Activated naive CD8-positive, alpha-beta T cell treated with anti-CD3 and anti-CD28 coated beads for 36 hours (primary cell): Measurements from ENCODE around the gene COMMD2. TPM values are rescaled to one million over a fixed set of nuclear protein-coding genes. Genes with fewer than 3 reads are reported as not detected.

Experiments
- DNase-seq: peaks from one replicate; pipeline ENCODE4 v3.0.0; 2021
- H3K27ac Mint-ChIP-seq: one replicate; pipeline ENCODE4 v1.8.0; 2022; ENCODE audit warnings: mild to moderate bottlenecking, moderate library complexity, mixed read lengths
- H3K27me3 Mint-ChIP-seq: one replicate; pipeline ENCODE4 v1.8.0; 2022; ENCODE audit warnings: mild to moderate bottlenecking, mixed read lengths
- H3K36me3 Mint-ChIP-seq: one replicate; pipeline ENCODE4 v1.8.0; 2021; ENCODE audit warnings: mild to moderate bottlenecking, mixed read lengths
- H3K4me1 Mint-ChIP-seq: one replicate; pipeline ENCODE4 v1.8.0; 2021; ENCODE audit warnings: mixed read lengths
- H3K4me3 Mint-ChIP-seq: one replicate; pipeline ENCODE4 v1.8.0; 2022; ENCODE audit warnings: mild to moderate bottlenecking, moderate library complexity, mixed read lengths
- H3K9me3 Mint-ChIP-seq: one replicate; pipeline ENCODE4 v1.8.0; 2022; ENCODE audit warnings: mixed read lengths
- total RNA-seq, 2 experiments: library from RNA; stranded (reverse); gene quantifications; one replicate each; pipeline ENCODE4 v1.2.3, GENCODE V29; 2021

COMMD2 gene
- total RNA-seq, 2 experiments from 2014 or later = 39.5 to 40.9 TPM

- Mint-ChIP-seq H3K9me3 (peaks cover 14% of the 10 kb centered on the region), H3K36me3 (peaks cover 1% of the 10 kb centered on the region), H3K4me3 (no peak overlapping the region), H3K27me3 (no peaks in the 10 kb centered on the region), H3K27ac (no peak overlapping the region), H3K4me1 (no peaks in the 10 kb centered on the region)
- DNase-seq = no peak
Measured at GRCh38 chr3:149701977-149702350, 50.3 kb downstream of the COMMD2 start.

GRCh38 chr3:149701206-149701976, 50.9 kb downstream of the COMMD2 start:
- Mint-ChIP-seq H3K36me3 (peaks cover 1% of the 10 kb centered on the region), H3K4me3 (no peak overlapping the region), H3K27ac (no peak overlapping the region), H3K27me3 (no peaks in the 10 kb centered on the region), H3K9me3 (peaks cover 14% of the 10 kb centered on the region), H3K4me1 (no peaks in the 10 kb centered on the region)
- DNase-seq = no peak

Other genes with a start within 250 kb of the COMMD2 start
- under 1 TPM; 0.16 to 0.33 TPM for gene WWTR1, start 94.5 kb downstream of the COMMD2 start, total RNA-seq
- gene ANKUB1, start 40.1 kb upstream of the COMMD2 start, total RNA-seq = not detected
- gene RNF13, start 60.7 kb upstream of the COMMD2 start, total RNA-seq = 10 to 100 TPM; 28.8 to 29.5 TPM
- gene PFN2, start 218.4 kb upstream of the COMMD2 start, total RNA-seq = 1 to 10 TPM; 4.2 to 5.2 TPM